Fibroblast of lung (primary cell): ENCODE measurements around the gene TENM4. TPM values are rescaled to one million over a fixed set of nuclear protein-coding genes. Genes with fewer than 3 reads are reported as not detected.

Experiments
- DNase-seq, 2 donors: peaks; one replicate each; pipeline versions ENCODE4 v3.0.0 to v3.0.0-alpha.2; 2010; ENCODE audit warnings: low read depth in 2 of 2
- H2AFZ ChIP-seq: 2 replicates; pipeline ENCODE4 v1.5.1; 2012; ENCODE audit warnings: low read length, control low read depth, inconsistent platforms
- H3K27ac ChIP-seq: 2 replicates; pipeline ENCODE4 v1.5.1; 2011; ENCODE audit warnings: low read length, control low read depth; ENCODE audit not compliant: insufficient read depth
- H3K27me3 ChIP-seq: 2 replicates; pipeline ENCODE4 v1.5.1; 2011; ENCODE audit warnings: mild to moderate bottlenecking, low read length; ENCODE audit not compliant: control insufficient read depth, insufficient read depth
- H3K36me3 ChIP-seq: 2 replicates; pipeline ENCODE4 v1.5.1; 2011; ENCODE audit warnings: low read length; ENCODE audit not compliant: control insufficient read depth, insufficient read depth
- H3K4me1 ChIP-seq: 2 replicates; pipeline ENCODE4 v1.5.1; 2011; ENCODE audit warnings: low read length; ENCODE audit not compliant: control insufficient read depth, insufficient read depth; ENCODE audit errors: extremely low read depth
- H3K4me2 ChIP-seq: 2 replicates; pipeline ENCODE4 v1.5.1; 2011; ENCODE audit warnings: low read length, control low read depth; ENCODE audit not compliant: insufficient read depth; ENCODE audit errors: extremely low read depth
- H3K4me3 ChIP-seq, 4 experiments: fragments of 200-600 bp in 1 of 4; sonication (generic) in 1 of 4; replicated peaks in 1 of 4; 2 replicates each; pipeline ENCODE4 v1.5.1; 2011 to 2016; ENCODE audit warnings: low read length in 4 of 4, low read depth in 3 of 4, mild to moderate bottlenecking in 3 of 4, control low read depth in 2 of 4, inconsistent platforms in 1 of 4, mixed read lengths in 1 of 4; ENCODE audit not compliant: insufficient read depth in 1 of 4; ENCODE audit errors: control extremely low read depth in 1 of 4
- H3K79me2 ChIP-seq: 2 replicates; pipeline ENCODE4 v1.5.1; 2012; ENCODE audit warnings: mild to moderate bottlenecking, low read length, inconsistent platforms; ENCODE audit not compliant: control insufficient read depth, insufficient read depth
- H3K9ac ChIP-seq: 2 replicates; pipeline ENCODE4 v1.5.1; 2011; ENCODE audit warnings: mild to moderate bottlenecking, low read length, control low read depth; ENCODE audit not compliant: insufficient read depth
- H3K9me3 ChIP-seq: 2 replicates; pipeline ENCODE4 v1.5.1; 2012; ENCODE audit warnings: low read depth, low read length; ENCODE audit not compliant: control insufficient read depth, insufficient read depth
- H4K20me1 ChIP-seq: 2 replicates; pipeline ENCODE4 v1.5.1; 2011; ENCODE audit warnings: low read length; ENCODE audit not compliant: control insufficient read depth, insufficient read depth; ENCODE audit errors: extremely low read depth
- EZH2 ChIP-seq: IDR thresholded peaks from 2 replicates; pipeline ENCODE4 v1.5.1; 2012; ENCODE audit warnings: low read length, control low read depth, mild to moderate bottlenecking; ENCODE audit errors: missing control alignments
- polyA minus RNA-seq: library from RNA; depleted of rRNA, polyadenylated mRNA; stranded (reverse); fragments of >200 nt; gene quantifications from 2 replicates; pipeline ENCODE4 v1.2.3, GENCODE V29; 2011; ENCODE audit warnings: low replicate concordance
- polyA plus RNA-seq, 2 donors: library from polyadenylated mRNA; depleted of rRNA in 1 of 2; stranded (reverse) in 1 of 2; unstranded in 1 of 2; fragments of >200 nt; gene quantifications; 2 replicates each; pipeline ENCODE4 v1.2.1, GENCODE V29; 2011 to 2012; ENCODE audit warnings: missing spikeins in 1 of 2
- total RNA-seq: library from RNA; depleted of rRNA; stranded (reverse); fragments of >200 nt; gene quantifications from 2 replicates; pipeline ENCODE4 v1.2.1, GENCODE V29; 2014
- TF ChIP-seq, protein P1 (sequence below), 2 donors: IDR thresholded peaks in 1 of 2; conservative IDR thresholded peaks in 1 of 2; 1 replicate in 1 of 2; 2 replicates in 1 of 2; pipeline ENCODE4 v1.5.1; 2011 to 2012; ENCODE audit warnings: low read length in 2 of 2, control low read depth in 1 of 2, inconsistent platforms in 1 of 2, low read depth in 1 of 2, mild to moderate bottlenecking in 1 of 2

Gene TENM4
- total RNA-seq (48.3 and 48.4 TPM in 2 replicates), polyA plus RNA-seq (4.6 and 10.7 TPM in 2 replicates), polyA minus RNA-seq (24.9 and 60.2 TPM in 2 replicates)
- polyA plus RNA-seq (2012), result 7.1 and 11.9 TPM in 2 replicates

DNA sequence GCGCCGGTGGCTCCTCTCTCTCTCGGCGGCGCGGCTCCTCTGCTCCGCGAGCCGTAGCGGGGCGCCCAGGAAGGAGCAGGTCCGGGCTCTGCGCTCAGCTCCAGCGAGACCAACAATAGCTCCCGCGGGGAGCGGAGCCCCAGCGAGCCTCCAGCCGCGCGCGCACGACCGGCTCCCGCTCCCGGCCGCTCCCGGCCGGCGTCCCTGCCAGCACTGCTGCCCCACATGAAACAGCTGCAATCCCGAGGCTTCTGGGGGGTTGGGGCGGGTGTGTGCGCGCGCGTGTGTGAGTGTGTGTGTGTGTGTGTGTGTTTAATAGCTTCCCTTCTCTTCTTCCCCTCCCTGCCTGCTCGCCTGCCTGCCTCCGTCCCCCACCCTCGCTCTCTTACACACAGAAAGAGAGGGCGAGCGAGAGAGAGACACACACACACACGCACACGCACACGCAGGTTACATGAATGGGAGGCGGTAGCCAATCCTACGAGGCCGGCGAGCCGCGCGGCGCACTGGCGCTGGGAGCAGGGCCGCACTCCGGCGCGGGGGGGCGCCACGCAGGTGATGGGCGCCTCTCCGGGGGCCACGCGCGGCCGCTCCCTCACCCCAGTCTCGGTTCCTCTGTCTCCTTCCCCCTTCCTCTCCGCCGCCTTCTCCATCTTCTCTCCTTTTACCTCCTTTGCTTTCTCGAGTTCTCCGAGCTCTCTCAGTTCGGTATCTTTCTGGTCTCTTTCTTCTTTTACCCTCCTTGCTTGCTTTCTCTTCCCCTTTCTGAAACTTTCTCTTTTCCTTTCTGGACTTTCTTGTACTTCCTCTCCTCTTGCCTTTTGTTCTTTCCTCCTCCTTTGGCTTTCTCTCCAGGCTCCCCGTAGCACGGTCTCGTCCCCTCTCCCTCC, at the start of gene TENM4:
TSS of gene TENM4 (minus strand) at position 460 of the 890 bp plus-strand sequence. CDS start 371,086 bp downstream, outside the sequence.
- Histone ChIP-seq H2AFZ (peak within 1 kb of the TSS; percentile 76), H3K4me2 (peak within 1 kb of the TSS; percentile 97), H4K20me1 (no peaks in the 10 kb centered on the region), H3K9ac (peak within 1 kb of the TSS; percentile 92), H3K4me1 (peaks cover 5% of the 10 kb centered on the region), H3K27ac (peak within 1 kb of the TSS; percentile 91), H3K9me3 (no peaks in the 10 kb centered on the region), H3K79me2 (peaks cover 27% of the 10 kb centered on the region), H3K27me3 (no peaks in the 10 kb centered on the region), H3K36me3 (no peaks in the 10 kb centered on the region), H3K4me3 (peak within 1 kb of the TSS; percentile 75 to 92 (median 85))
- peak; percentile 95 to 96 for DNase-seq
- no peak for TF ChIP-seq EZH2
- TF ChIP-seq, protein P1, sequence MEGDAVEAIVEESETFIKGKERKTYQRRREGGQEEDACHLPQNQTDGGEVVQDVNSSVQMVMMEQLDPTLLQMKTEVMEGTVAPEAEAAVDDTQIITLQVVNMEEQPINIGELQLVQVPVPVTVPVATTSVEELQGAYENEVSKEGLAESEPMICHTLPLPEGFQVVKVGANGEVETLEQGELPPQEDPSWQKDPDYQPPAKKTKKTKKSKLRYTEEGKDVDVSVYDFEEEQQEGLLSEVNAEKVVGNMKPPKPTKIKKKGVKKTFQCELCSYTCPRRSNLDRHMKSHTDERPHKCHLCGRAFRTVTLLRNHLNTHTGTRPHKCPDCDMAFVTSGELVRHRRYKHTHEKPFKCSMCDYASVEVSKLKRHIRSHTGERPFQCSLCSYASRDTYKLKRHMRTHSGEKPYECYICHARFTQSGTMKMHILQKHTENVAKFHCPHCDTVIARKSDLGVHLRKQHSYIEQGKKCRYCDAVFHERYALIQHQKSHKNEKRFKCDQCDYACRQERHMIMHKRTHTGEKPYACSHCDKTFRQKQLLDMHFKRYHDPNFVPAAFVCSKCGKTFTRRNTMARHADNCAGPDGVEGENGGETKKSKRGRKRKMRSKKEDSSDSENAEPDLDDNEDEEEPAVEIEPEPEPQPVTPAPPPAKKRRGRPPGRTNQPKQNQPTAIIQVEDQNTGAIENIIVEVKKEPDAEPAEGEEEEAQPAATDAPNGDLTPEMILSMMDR (conservative IDR thresholded peaks at IDR 0.05 in 1 of 2, IDR thresholded peaks at IDR 0.05 in 1 of 2; ENCODE audit: low read depth in 1 of 2, low read length in 2 of 2), result peak; percentile 9 to 24

DNA sequence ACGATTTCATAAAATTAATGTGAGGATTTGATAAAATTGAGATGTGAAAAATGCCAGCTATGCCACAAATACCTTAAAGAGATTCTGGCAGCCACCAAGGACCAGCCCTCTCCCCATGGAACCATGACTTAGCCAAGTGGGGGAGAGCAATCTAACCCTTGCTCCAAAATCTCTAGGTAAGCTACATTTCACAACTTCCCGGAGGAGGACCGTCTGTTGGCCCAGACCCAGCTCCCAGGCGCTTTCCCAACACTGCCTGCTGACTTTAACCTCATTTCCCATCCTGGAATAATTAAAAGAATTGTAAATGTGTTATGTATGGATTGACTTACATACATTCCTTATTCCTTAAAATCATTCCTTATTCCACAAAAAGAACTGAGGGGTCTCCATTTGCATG, 47.5 kb upstream of the TENM4 start:
- H3K9ac ChIP-seq, result no peak overlapping the region
- H4K20me1 ChIP-seq, result no peaks in the 10 kb centered on the region
- no peaks in the 10 kb centered on the region for H3K9me3 ChIP-seq
- no peaks in the 10 kb centered on the region for H3K36me3 ChIP-seq
- H3K4me3 ChIP-seq, result no peak overlapping the region
- H3K4me2 ChIP-seq, result no peak overlapping the region
- no peaks in the 10 kb centered on the region for H3K79me2 ChIP-seq
- no peak overlapping the region for H2AFZ ChIP-seq
- no peak overlapping the region for H3K27ac ChIP-seq
- TF ChIP-seq, protein P1 (conservative IDR thresholded peaks at IDR 0.05 in 1 of 2, IDR thresholded peaks at IDR 0.05 in 1 of 2; ENCODE audit: low read depth in 1 of 2, low read length in 2 of 2), result no peak
- no peak for TF ChIP-seq EZH2
- H3K4me1 ChIP-seq, result no peaks in the 10 kb centered on the region
- no peak for DNase-seq
- peaks cover 3% of the 10 kb centered on the region for H3K27me3 ChIP-seq

DNA sequence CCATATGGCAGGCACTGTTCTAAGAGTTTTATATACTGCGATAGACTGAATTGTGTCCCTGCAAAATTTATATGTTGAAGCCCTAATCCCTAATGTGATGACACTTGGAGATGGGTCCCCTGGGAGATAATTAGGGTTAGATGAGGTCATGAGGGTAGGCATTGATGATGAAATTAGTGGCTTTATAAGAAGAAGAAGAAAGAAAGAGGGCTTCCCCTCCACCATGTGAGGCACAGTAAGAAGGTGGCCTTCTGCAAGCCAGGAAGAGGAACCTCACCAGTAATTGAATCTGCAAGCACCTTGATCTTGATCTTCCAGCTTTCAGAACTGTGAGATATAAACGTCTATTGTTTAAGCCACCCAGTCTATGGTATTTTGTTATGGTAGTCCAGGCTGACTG, 46.6 kb upstream of the TENM4 start:
- Histone ChIP-seq H3K27ac (no peak overlapping the region), H3K4me3 (no peak overlapping the region), H3K9me3 (no peaks in the 10 kb centered on the region), H2AFZ (no peak overlapping the region), H3K79me2 (no peaks in the 10 kb centered on the region), H3K4me2 (no peak overlapping the region), H3K27me3 (peaks cover 3% of the 10 kb centered on the region), H3K36me3 (no peaks in the 10 kb centered on the region), H3K9ac (no peak overlapping the region), H4K20me1 (no peaks in the 10 kb centered on the region), H3K4me1 (no peaks in the 10 kb centered on the region)
- no peak for DNase-seq
- TF ChIP-seq, protein P1 (conservative IDR thresholded peaks at IDR 0.05 in 1 of 2, IDR thresholded peaks at IDR 0.05 in 1 of 2; ENCODE audit: low read depth in 1 of 2, low read length in 2 of 2), result no peak
- no peak for TF ChIP-seq EZH2
